OCI-LY3 (cell line): ENCODE measurements around the gene HSPB2.
A peak's percentile ranks its signal among the peaks of the same experiment; 100 is the strongest.

ENCODE experiments used
- H2AFZ ChIP-seq: fragments of 200-600, 300-600 bp; shearing (Covaris generic); 2 replicates; pipeline ENCODE4 v1.6.0; 2014; ENCODE audit warnings: antibody characterized with exemption, low read depth, low read length
- H3K27ac ChIP-seq: fragments of 200-600, 300-600 bp; sonication (generic); 2 replicates; pipeline ENCODE4 v1.5.1; 2014; ENCODE audit warnings: mild to moderate bottlenecking, low read length, moderate library complexity, mixed read lengths
- H3K27me3 ChIP-seq: fragments of 200-600, 300-600 bp; sonication (generic); 2 replicates; pipeline ENCODE4 v1.6.1; 2014; ENCODE audit warnings: low read depth, low read length, mixed read lengths
- H3K36me3 ChIP-seq: fragments of 200-600, 300-600 bp; sonication (generic); replicated peaks from 2 replicates; pipeline ENCODE3; 2014; ENCODE audit warnings: low read depth, low read length, mixed read lengths
- H3K4me1 ChIP-seq: fragments of 300-600, 200-600 bp; sonication (generic); 2 replicates; pipeline ENCODE4 v1.6.1; 2014; ENCODE audit warnings: low read length, mixed read lengths
- H3K4me2 ChIP-seq: fragments of 200-600, 300-600 bp; sonication (generic); 2 replicates; pipeline ENCODE4 v1.6.1; 2014; ENCODE audit warnings: low read length, mixed read lengths
- H3K4me3 ChIP-seq: fragments of 300-600, 200-600 bp; sonication (generic); 2 replicates; pipeline ENCODE4 v1.5.1; 2014; ENCODE audit warnings: antibody characterized with exemption, mild to moderate bottlenecking, low read length, moderate library complexity
- H3K79me2 ChIP-seq: fragments of 300-600, 200-600 bp; shearing (Covaris generic); 2 replicates; pipeline ENCODE4 v1.6.1; 2014; ENCODE audit warnings: mild to moderate bottlenecking, low read length, mixed read lengths
- H3K9ac ChIP-seq: fragments of 300-600, 200-600 bp; shearing (Covaris generic); 2 replicates; pipeline ENCODE4 v1.6.0; 2014; ENCODE audit warnings: mild to moderate bottlenecking, low read length, moderate library complexity
- H3K9me3 ChIP-seq: fragments of 200-600, 300-600 bp; shearing (Covaris generic); 2 replicates; pipeline ENCODE4 v1.6.1; 2014; ENCODE audit warnings: low read length, mixed read lengths; ENCODE audit not compliant: insufficient read depth
- H4K20me1 ChIP-seq: fragments of 200-600, 300-600 bp; sonication (generic); 2 replicates; pipeline ENCODE4 v1.6.1; 2016; ENCODE audit warnings: low read length, mixed read lengths; ENCODE audit not compliant: insufficient read depth
- CTCF ChIP-seq: fragments of 200-600, 300-600 bp; sonication (generic); IDR thresholded peaks from 2 replicates; pipeline ENCODE4 v1.5.1; 2014; ENCODE audit warnings: antibody characterized with exemption, low read length, low read depth
- EZH2phosphoT487 ChIP-seq: fragments of 200-600 bp; shearing (Covaris generic); IDR thresholded peaks from 2 replicates; pipeline ENCODE4 v1.6.1; 2018; ENCODE audit warnings: antibody characterized with exemption, mixed run types, low read depth

The HSPB2 gene

GRCh38 chr11:111937461-111937769 is 24.9 kb downstream of the HSPB2 start:
- Histone ChIP-seq H2AFZ (peak overlapping the region; percentile 81), H4K20me1 (no peaks in the 10 kb centered on the region), H3K9ac (peak overlapping the region; percentile 65), H3K36me3 (peaks cover 15% of the 10 kb centered on the region), H3K4me1 (peaks cover 38% of the 10 kb centered on the region), H3K79me2 (peaks cover 35% of the 10 kb centered on the region), H3K27me3 (no peaks in the 10 kb centered on the region), H3K9me3 (no peaks in the 10 kb centered on the region), H3K27ac (peak overlapping the region; percentile 85), H3K4me2 (peak overlapping the region; percentile 97), H3K4me3 (peak overlapping the region; percentile 80)
- no peak for TF ChIP-seq CTCF
- no peak for TF ChIP-seq EZH2phosphoT487

- Histone ChIP-seq H2AFZ (peak overlapping the region; percentile 81; the same call in 1 of the 2 replicates), H3K79me2 (peaks cover 35% of the 10 kb centered on the region), H3K9ac (peak overlapping the region; percentile 65), H4K20me1 (no peaks in the 10 kb centered on the region), H3K4me2 (peak overlapping the region; percentile 97), H3K27ac (peak overlapping the region; percentile 85), H3K9me3 (no peaks in the 10 kb centered on the region), H3K4me1 (peaks cover 38% of the 10 kb centered on the region), H3K4me3 (peak overlapping the region; percentile 80), H3K36me3 (peaks cover 15% of the 10 kb centered on the region), H3K27me3 (no peaks in the 10 kb centered on the region)
- TF ChIP-seq CTCF (no peak), EZH2phosphoT487 (no peak)
Measured at GRCh38 chr11:111937844-111938243, 25.3 kb downstream of the HSPB2 start.

- peak overlapping the region; percentile 85 for H3K27ac ChIP-seq
- peaks cover 15% of the 10 kb centered on the region for H3K36me3 ChIP-seq
- peaks cover 38% of the 10 kb centered on the region for H3K4me1 ChIP-seq
- H3K27me3 ChIP-seq, result no peaks in the 10 kb centered on the region
- peak overlapping the region; percentile 65 for H3K9ac ChIP-seq
- no peaks in the 10 kb centered on the region for H3K9me3 ChIP-seq
- peak overlapping the region; percentile 97 for H3K4me2 ChIP-seq
- no peak for TF ChIP-seq EZH2phosphoT487
- no peak for TF ChIP-seq CTCF
- H4K20me1 ChIP-seq, result no peaks in the 10 kb centered on the region
- H2AFZ ChIP-seq, result no peak overlapping the region
- peaks cover 35% of the 10 kb centered on the region for H3K79me2 ChIP-seq
- peak overlapping the region; percentile 80 for H3K4me3 ChIP-seq
Measured at GRCh38 chr11:111938687-111939160, 26.2 kb downstream of the HSPB2 start.

GRCh38 chr11:111939836-111940604 is 27.5 kb downstream of the HSPB2 start:
- no peak overlapping the region for H2AFZ ChIP-seq

More at GRCh38 chr11:111939836-111940604, 27.5 kb downstream of the HSPB2 start:
- H3K36me3 ChIP-seq, result peaks cover 23% of the 10 kb centered on the region
- H3K9ac ChIP-seq, result no peak overlapping the region
- H3K9me3 ChIP-seq, result no peaks in the 10 kb centered on the region
- no peaks in the 10 kb centered on the region for H3K27me3 ChIP-seq
- H3K4me1 ChIP-seq, result peaks cover 38% of the 10 kb centered on the region
- H3K4me3 ChIP-seq, result no peak overlapping the region
- peaks cover 35% of the 10 kb centered on the region for H3K79me2 ChIP-seq
- peak overlapping the region; percentile 2; the same call in 1 of the 2 replicates for H3K4me2 ChIP-seq
- H4K20me1 ChIP-seq, result no peaks in the 10 kb centered on the region
- TF ChIP-seq CTCF (no peak), EZH2phosphoT487 (no peak)
- H3K27ac ChIP-seq, result no peak overlapping the region
